ENCODE measurements around the gene PTPRE. TPM values are rescaled to one million over a fixed set of nuclear protein-coding genes. Genes with fewer than 3 reads are reported as not detected.

Gene PTPRE
- total RNA-seq, 1 experiment from 2014 or later = 12.3 TPM

GRCh38 chr10:128050121-128050516, 143.2 kb downstream of the PTPRE start:
- H3K4me3 ChIP-seq (replicated peaks in 1 of 2; ENCODE audit: low read depth in 1 of 2, low read length in 2 of 2) = no peak overlapping the region
- H3K27me3 ChIP-seq (ENCODE audit: insufficient read depth, low read length) = no peaks in the 10 kb centered on the region
- no peaks in the 10 kb centered on the region for H3K9me2 ChIP-seq (ENCODE audit: insufficient read depth)
- DNase-seq (ENCODE audit: low read depth, low spot score) (no peak), ATAC-seq (no peak)
- no TSS peak for BruUV-seq (replicated peaks)
- H3K27ac ChIP-seq (ENCODE audit: low read depth, low read length) = no peak overlapping the region
- no peak overlapping the region for H3K9ac ChIP-seq (ENCODE audit: low read length)
- no peaks in the 10 kb centered on the region for H4K20me1 ChIP-seq (ENCODE audit: insufficient read depth)
- peaks cover 10 to 23% of the 10 kb centered on the region in 2 experiments; a peak in 3 of 4 replicates for H3K4me1 ChIP-seq (ENCODE audit: control insufficient read depth in 1 of 2, insufficient read depth in 2 of 2, low read length in 2 of 2)
- POLR2A ChIA-PET = no interaction called here
- H3K36me3 ChIP-seq (ENCODE audit: control insufficient read depth in 1 of 2, insufficient read depth in 2 of 2, low read length in 2 of 2) = no peaks in the 10 kb centered on the region
- CTCF ChIA-PET = interaction anchor here (1.4 kb wide), 1 partner anchor 15 kb away, joined by 4 read pairs; no protein-coding TSS in a partner anchor
- TF ChIP-seq EGR1 (IDR thresholded peaks at IDR 0.05; ENCODE audit: low read depth) (no peak), TCF7L2 (IDR thresholded peaks at IDR 0.05; ENCODE audit: borderline replicate concordance, extremely low read depth, insufficient read depth, insufficient read length) (no peak), CEBPB (IDR thresholded peaks at IDR 0.05; ENCODE audit: low read depth) (no peak), ZNF274 (IDR thresholded peaks at IDR 0.05; ENCODE audit: low read depth, low read length) (no peak), CTCF (IDR thresholded peaks at IDR 0.05 in 2 of 3, conservative IDR thresholded peaks at IDR 0.05 in 1 of 3; ENCODE audit: borderline replicate concordance in 1 of 3, insufficient read depth in 1 of 3, low read depth in 2 of 3, low read length in 2 of 3) (no peak), ATF3 (IDR thresholded peaks at IDR 0.05) (no peak), EZH2 (IDR thresholded peaks at IDR 0.05) (no peak)
- no peaks in the 10 kb centered on the region for H3K9me3 ChIP-seq (ENCODE audit: control insufficient read depth in 1 of 2, insufficient read depth in 1 of 2, low read depth in 1 of 2, low read length in 2 of 2)
- H3K79me2 ChIP-seq (ENCODE audit: insufficient read depth, low read length) = no peaks in the 10 kb centered on the region
- no peak overlapping the region for H2AFZ ChIP-seq (ENCODE audit: low read depth, low read length, poor library complexity, severe bottlenecking)
- RAD21 ChIA-PET (ENCODE audit: low non-redundant PET in 1 of 2, low total read pairs in 2 of 2, uncharacterized antibody in 2 of 2, unreplicated experiment in 2 of 2) = no interaction called here
- intact Hi-C loops (cut with micrococcal nuclease) = no loop called here
- H3K4me2 ChIP-seq (ENCODE audit: low read length) = no peak overlapping the region

- Histone ChIP-seq H2AFZ (ENCODE audit: low read depth, low read length, poor library complexity, severe bottlenecking) (no peak overlapping the region), H4K20me1 (ENCODE audit: insufficient read depth) (no peaks in the 10 kb centered on the region), H3K4me1 (ENCODE audit: control insufficient read depth in 1 of 2, insufficient read depth in 2 of 2, low read length in 2 of 2) (peaks cover 10 to 23% of the 10 kb centered on the region in 2 experiments; a peak in 3 of 4 replicates), H3K79me2 (ENCODE audit: insufficient read depth, low read length) (no peaks in the 10 kb centered on the region), H3K27me3 (ENCODE audit: insufficient read depth, low read length) (no peaks in the 10 kb centered on the region), H3K9ac (ENCODE audit: low read length) (no peak overlapping the region), H3K9me3 (ENCODE audit: control insufficient read depth in 1 of 2, insufficient read depth in 1 of 2, low read depth in 1 of 2, low read length in 2 of 2) (no peaks in the 10 kb centered on the region), H3K4me3 (replicated peaks in 1 of 2; ENCODE audit: low read depth in 1 of 2, low read length in 2 of 2) (no peak overlapping the region), H3K36me3 (ENCODE audit: control insufficient read depth in 1 of 2, insufficient read depth in 2 of 2, low read length in 2 of 2) (no peaks in the 10 kb centered on the region), H3K9me2 (ENCODE audit: insufficient read depth) (no peaks in the 10 kb centered on the region), H3K4me2 (ENCODE audit: low read length) (no peak overlapping the region), H3K27ac (ENCODE audit: low read depth, low read length) (no peak overlapping the region)
- DNase-seq (ENCODE audit: low read depth, low spot score) (no peak), ATAC-seq (no peak)
- intact Hi-C loops (cut with micrococcal nuclease) = no loop called here
- CTCF ChIA-PET = interaction anchor here (1.4 to 1.5 kb wide), 2 partner anchors 16 to 18 kb away, joined by 3 to 4 read pairs; no protein-coding TSS in a partner anchor
- RAD21 ChIA-PET (ENCODE audit: low non-redundant PET in 1 of 2, low total read pairs in 2 of 2, uncharacterized antibody in 2 of 2, unreplicated experiment in 2 of 2) = no interaction called here
- POLR2A ChIA-PET = no interaction called here
- BruUV-seq (replicated peaks) = no TSS peak
- TF ChIP-seq ELF1 (IDR thresholded peaks at IDR 0.05; ENCODE audit: borderline replicate concordance, low read depth) = no peak
- TF ChIP-seq MAX (IDR thresholded peaks at IDR 0.05) = no peak
- no peak for TF ChIP-seq JUND (IDR thresholded peaks at IDR 0.05)
- TF ChIP-seq SRF (IDR thresholded peaks at IDR 0.05; ENCODE audit: low read depth) = no peak
- no peak for TF ChIP-seq EZH2 (IDR thresholded peaks at IDR 0.05)
- no peak for TF ChIP-seq ZNF274 (IDR thresholded peaks at IDR 0.05; ENCODE audit: low read depth, low read length)
- TF ChIP-seq TCF7L2 (IDR thresholded peaks at IDR 0.05; ENCODE audit: borderline replicate concordance, extremely low read depth, insufficient read depth, insufficient read length) = no peak
- TF ChIP-seq CBX3 (IDR thresholded peaks at IDR 0.05; ENCODE audit: low read depth) = no peak
- no peak for TF ChIP-seq FOSL1 (IDR thresholded peaks at IDR 0.05; ENCODE audit: low read depth)
- no peak for TF ChIP-seq EGR1 (IDR thresholded peaks at IDR 0.05; ENCODE audit: low read depth)
- TF ChIP-seq REST (IDR thresholded peaks at IDR 0.05; ENCODE audit: low read depth) = no peak
These were observed 144.0 kb downstream of the PTPRE start for GRCh38 chr10:128050936-128051335.

All from HCT116 (cell line).